Measurements from ENCODE around the gene SPEF1.
"Not testable (repeated sequence)": the region's sequence is repeated elsewhere in the genome, so short reads cannot be mapped to it uniquely, and the experiment has no call there.

Gene SPEF1

GRCh38 chr20:3808544-3808943, 27.3 kb upstream of the SPEF1 start:
- no peak for ATAC-seq

- no peak for ATAC-seq
Measured at GRCh38 chr20:3804781-3805180, 23.5 kb upstream of the SPEF1 start.

- no peak for ATAC-seq
Measured at GRCh38 chr20:3804254-3804751, 23.1 kb upstream of the SPEF1 start.

- ATAC-seq = no peak
Measured at GRCh38 chr20:3803854-3804253, 22.6 kb upstream of the SPEF1 start.

GRCh38 chr20:3803289-3803688, 22.0 kb upstream of the SPEF1 start:
- no peak for ATAC-seq

GRCh38 chr20:3802524-3803239, 21.4 kb upstream of the SPEF1 start:
- ATAC-seq = no peak

- no peak for ATAC-seq
Measured at GRCh38 chr20:3801846-3802245, 20.6 kb upstream of the SPEF1 start.

- peak; percentile 39 to 55 for ATAC-seq
Measured at GRCh38 chr20:3801299-3801698, 20.1 kb upstream of the SPEF1 start.

- ATAC-seq = no peak
Measured at GRCh38 chr20:3800878-3801260, 19.6 kb upstream of the SPEF1 start.

GRCh38 chr20:3800256-3800877, 19.1 kb upstream of the SPEF1 start:
- ATAC-seq = no peak

GRCh38 chr20:3798908-3799248, 17.6 kb upstream of the SPEF1 start:
- no peak for ATAC-seq

- ATAC-seq = no peak
Measured at GRCh38 chr20:3798373-3798768, 17.1 kb upstream of the SPEF1 start.

GRCh38 chr20:3797592-3798372, 16.5 kb upstream of the SPEF1 start:
- peak; percentile 21 to 28 for ATAC-seq

GRCh38 chr20:3797226-3797545, 15.9 kb upstream of the SPEF1 start:
- no peak for ATAC-seq

- ATAC-seq = no peak
Measured at GRCh38 chr20:3796477-3797225, 15.4 kb upstream of the SPEF1 start.

GRCh38 chr20:3795511-3796468, 14.5 kb upstream of the SPEF1 start, which contains the start of gene CDC25B:
CDC25B (plus strand) TSS chr20:3796310; CDS start chr20:3796532, 222 bp downstream.
- ATAC-seq = peak; percentile 83 to 84

- ATAC-seq = no peak
Measured at GRCh38 chr20:3794701-3795420, 13.6 kb upstream of the SPEF1 start.

GRCh38 chr20:3794168-3794567, 12.9 kb upstream of the SPEF1 start:
- not testable (repeated sequence) for ATAC-seq

- ATAC-seq = not testable (repeated sequence)
Measured at GRCh38 chr20:3789201-3789600, 8.0 kb upstream of the SPEF1 start.

GRCh38 chr20:3788685-3789155, 7.5 kb upstream of the SPEF1 start:
- no peak for ATAC-seq

Data from activated CD4-positive, CD25-positive, alpha-beta regulatory T cell treated with anti-CD3 and anti-CD28 coated beads, Interleukin-2, amount 50 U/mL, for 24 hours (primary cell).